H9 (cell line): ENCODE results near the gene ROR1. TPM values are rescaled to one million over a fixed set of nuclear protein-coding genes. Genes with fewer than 3 reads are reported as not detected.

Experiments used
- DNase-seq: peaks from one replicate; pipeline ENCODE4 v3.0.0-alpha.2; 2017
- H2AFZ ChIP-seq: one replicate; pipeline ENCODE4 v1.6.1; 2013; ENCODE audit warnings: mild to moderate bottlenecking, low read length, control low read depth, moderate library complexity
- H2AK5ac ChIP-seq: 2 replicates; pipeline ENCODE4 v1.6.1; 2013; ENCODE audit warnings: low read length, control low read depth, mixed read lengths; ENCODE audit not compliant: insufficient read length
- H2BK120ac ChIP-seq: one replicate; pipeline ENCODE4 v1.6.1; 2013; ENCODE audit warnings: low read depth, mild to moderate bottlenecking, low read length, control low read depth, inconsistent platforms; ENCODE audit not compliant: poor library complexity, severe bottlenecking
- H2BK12ac ChIP-seq: 2 replicates; pipeline ENCODE4 v1.6.1; 2013; ENCODE audit warnings: low read length, control low read depth, mixed read lengths, low read depth; ENCODE audit not compliant: insufficient read length
- H2BK15ac ChIP-seq: 2 replicates; pipeline ENCODE4 v1.6.1; 2013; ENCODE audit warnings: low read depth, low read length, control low read depth
- H2BK20ac ChIP-seq: one replicate; pipeline ENCODE4 v1.6.1; 2013; ENCODE audit warnings: low read depth, mild to moderate bottlenecking, low read length, control low read depth, inconsistent platforms; ENCODE audit not compliant: poor library complexity, severe bottlenecking
- H2BK5ac ChIP-seq: 2 replicates; pipeline ENCODE4 v1.6.1; 2013; ENCODE audit warnings: low read length, control low read depth, mixed read lengths; ENCODE audit not compliant: insufficient read length
- H3K14ac ChIP-seq: 2 replicates; pipeline ENCODE4 v1.6.1; 2013; ENCODE audit warnings: low read length, control low read depth; ENCODE audit not compliant: insufficient read depth
- H3K18ac ChIP-seq: 2 replicates; pipeline ENCODE4 v1.6.1; 2013; ENCODE audit warnings: low read depth, mild to moderate bottlenecking, mixed read lengths, low read length, control low read depth; ENCODE audit not compliant: insufficient read length
- H3K23ac ChIP-seq: 2 replicates; pipeline ENCODE4 v1.6.1; 2013; ENCODE audit warnings: low read length, control low read depth, mixed read lengths, low read depth; ENCODE audit not compliant: insufficient read length
- H3K23me2 ChIP-seq: 2 replicates; pipeline ENCODE4 v1.6.1; 2013; ENCODE audit warnings: low read depth, mild to moderate bottlenecking, mixed read lengths, low read length, control low read depth; ENCODE audit not compliant: insufficient read length, poor library complexity, severe bottlenecking
- H3K27ac ChIP-seq: 2 replicates; pipeline ENCODE4 v1.5.1; 2013; ENCODE audit warnings: low read length, control low read depth, mixed read lengths, low read depth; ENCODE audit not compliant: insufficient read length
- H3K27me3 ChIP-seq: 2 replicates; pipeline ENCODE4 v1.6.1; 2013; ENCODE audit warnings: low read length, control low read depth, inconsistent platforms; ENCODE audit not compliant: insufficient read depth
- H3K4ac ChIP-seq: 2 replicates; pipeline ENCODE4 v1.6.1; 2013; ENCODE audit warnings: low read depth, mild to moderate bottlenecking, control low read depth, inconsistent platforms, low read length, moderate library complexity
- H3K4me1 ChIP-seq: 2 replicates; pipeline ENCODE4 v1.6.1; 2013; ENCODE audit warnings: low read length, control low read depth, inconsistent platforms; ENCODE audit not compliant: insufficient read depth
- H3K4me2 ChIP-seq: 2 replicates; pipeline ENCODE4 v1.6.1; 2013; ENCODE audit warnings: low read length, control low read depth, mixed read lengths; ENCODE audit not compliant: insufficient read length, insufficient read depth
- H3K56ac ChIP-seq: 2 replicates; pipeline ENCODE4 v1.6.1; 2013; ENCODE audit warnings: low read depth, mild to moderate bottlenecking, mixed read lengths, low read length, control low read depth; ENCODE audit not compliant: insufficient read length
- H3K79me1 ChIP-seq: 2 replicates; pipeline ENCODE4 v1.6.1; 2013; ENCODE audit warnings: low read depth, mild to moderate bottlenecking, moderate library complexity, low read length, control low read depth, inconsistent platforms; ENCODE audit not compliant: insufficient read depth, poor library complexity, severe bottlenecking
- H3K79me2 ChIP-seq: 2 replicates; pipeline ENCODE4 v1.6.1; 2013; ENCODE audit warnings: low read length, control low read depth, inconsistent platforms; ENCODE audit not compliant: insufficient read depth
- H3K9ac ChIP-seq: 2 replicates; pipeline ENCODE4 v1.6.1; 2013; ENCODE audit warnings: low read length, control low read depth, mixed read lengths; ENCODE audit not compliant: insufficient read length; ENCODE audit errors: extremely low read depth
- H3K9me3 ChIP-seq: one replicate; pipeline ENCODE4 v1.6.1; 2013; ENCODE audit warnings: low read depth, low read length, inconsistent platforms; ENCODE audit not compliant: control insufficient read depth
- H3T11ph ChIP-seq: one replicate; pipeline ENCODE4 v1.6.1; 2013; ENCODE audit warnings: mild to moderate bottlenecking, low read length, control low read depth, inconsistent platforms
- H4K20me1 ChIP-seq: one replicate; pipeline ENCODE4 v1.6.1; 2013; ENCODE audit not compliant: control insufficient read depth, insufficient read length, insufficient read depth
- H4K5ac ChIP-seq: 2 replicates; pipeline ENCODE4 v1.6.1; 2013; ENCODE audit warnings: low read depth, mild to moderate bottlenecking, mixed read lengths, low read length, control low read depth; ENCODE audit not compliant: insufficient read length
- H4K8ac ChIP-seq: replicated peaks from 2 replicates; pipeline ENCODE4 v1.6.1; 2013; ENCODE audit warnings: low read length, control low read depth, mixed read lengths, low read depth; ENCODE audit not compliant: insufficient read length
- H4K91ac ChIP-seq: 2 replicates; pipeline ENCODE4 v1.6.1; 2013; ENCODE audit warnings: low read depth, mild to moderate bottlenecking, moderate library complexity, mixed read lengths, low read length, control low read depth; ENCODE audit not compliant: insufficient read length
- H3K27ac Mint-ChIP-seq, 3 experiments: 2 replicates in 2 of 3; 3 replicates in 1 of 3; pipeline ENCODE4 v1.8.0; 2020 to 2021; ENCODE audit warnings: mixed read lengths in 3 of 3, mild to moderate bottlenecking in 1 of 3, moderate library complexity in 1 of 3
- H3K27me3 Mint-ChIP-seq: 2 replicates; pipeline ENCODE4 v1.8.0; 2021; ENCODE audit warnings: low read depth, mild to moderate bottlenecking, moderate library complexity, mixed read lengths
- H3K36me3 Mint-ChIP-seq, 3 experiments: 2 replicates in 2 of 3; 3 replicates in 1 of 3; pipeline ENCODE4 v1.8.0; 2020 to 2021; ENCODE audit warnings: low read depth in 3 of 3, mixed read lengths in 3 of 3; ENCODE audit not compliant: insufficient read depth in 1 of 3
- H3K4me1 Mint-ChIP-seq, 2 experiments: 2 replicates each; pipeline ENCODE4 v1.8.0; 2020; ENCODE audit warnings: mixed read lengths in 2 of 2
- H3K4me3 Mint-ChIP-seq, 2 experiments: 2 replicates in 1 of 2; 3 replicates in 1 of 2; pipeline ENCODE4 v1.8.0; 2020 to 2021; ENCODE audit warnings: mild to moderate bottlenecking in 2 of 2, mixed read lengths in 2 of 2, moderate library complexity in 1 of 2
- H3K9me3 Mint-ChIP-seq, 2 experiments: 2 replicates in 1 of 2; 3 replicates in 1 of 2; pipeline ENCODE4 v1.8.0; 2020; ENCODE audit warnings: mild to moderate bottlenecking in 2 of 2, mixed read lengths in 2 of 2, moderate library complexity in 1 of 2
- CTCF ChIP-seq: fragments of 200-600 bp; sonication (generic); conservative IDR thresholded peaks from 3 replicates; pipeline ENCODE4 v1.8.0; 2021; ENCODE audit warnings: antibody characterized with exemption, mild to moderate bottlenecking
- whole genome bisulfite sequencing: extraction: QIAGEN DNeasy Blood & Tissue Kit; methylation state at CpG from one replicate; pipeline ENCODE4 v1.1.7; 2013; ENCODE audit warnings: missing lambda C conversion rate, low lambda C conversion rate, mixed read lengths; ENCODE audit not compliant: insufficient read length; ENCODE audit errors: extremely low coverage; 5-methylcytosine and 5-hydroxymethylcytosine counted together
- total RNA-seq: library from RNA; stranded (reverse); gene quantifications from 2 replicates; pipeline ENCODE4 v1.2.1, GENCODE V29; 2021

Gene ROR1
- total RNA-seq, 1 experiment from 2014 or later = 75.9 TPM

- Mint-ChIP-seq H3K4me1 (peaks cover 31 to 53% of the 10 kb centered on the region in 2 experiments), H3K36me3 (peaks cover 7 to 16% (median 15%) of the 10 kb centered on the region in 3 experiments; a peak in 6 of 7 replicates), H3K27me3 (no peaks in the 10 kb centered on the region), H3K27ac (no peak overlapping the region), H3K9me3 (no peaks in the 10 kb centered on the region), H3K4me3 (no peak overlapping the region)
- no peak overlapping the region for H2BK15ac ChIP-seq
- H3K27me3 ChIP-seq = no peaks in the 10 kb centered on the region
- DNase-seq = no peak
- no peak overlapping the region for H3K14ac ChIP-seq
- H3K23ac ChIP-seq = no peak overlapping the region
- no peaks in the 10 kb centered on the region for H3K9me3 ChIP-seq
- no peaks in the 10 kb centered on the region for H3K23me2 ChIP-seq
- no peak overlapping the region for H2AK5ac ChIP-seq
- no peak overlapping the region for H3K18ac ChIP-seq
- no peak overlapping the region for H2BK20ac ChIP-seq
- no CpG with 5 or more reads among the region's 2 CpGs for WGBS
- no peak overlapping the region for H3K9ac ChIP-seq
- no peak overlapping the region for H3T11ph ChIP-seq
- no peaks in the 10 kb centered on the region for H4K20me1 ChIP-seq
- H3K4ac ChIP-seq = no peak overlapping the region
- no peak overlapping the region for H3K27ac ChIP-seq
- no peak for TF ChIP-seq CTCF
- no peak overlapping the region for H2BK12ac ChIP-seq
- H4K8ac ChIP-seq = no peak overlapping the region
- H3K79me2 ChIP-seq = no peaks in the 10 kb centered on the region
- no peak overlapping the region for H2BK120ac ChIP-seq
- H3K4me1 ChIP-seq = peaks cover 4% of the 10 kb centered on the region; the same call in 1 of the 2 replicates
- no peak overlapping the region for H4K5ac ChIP-seq
- no peaks in the 10 kb centered on the region for H3K79me1 ChIP-seq
- no peak overlapping the region for H3K56ac ChIP-seq
- no peak overlapping the region for H2AFZ ChIP-seq
- H3K4me2 ChIP-seq = no peak overlapping the region
- H2BK5ac ChIP-seq = no peak overlapping the region
- H4K91ac ChIP-seq = no peak overlapping the region
Measured at GRCh38 chr1:64150729-64151230, 377.0 kb downstream of the ROR1 start.
